Hepatocyte (in vitro differentiated cells): Measurements from ENCODE around the gene ANKRD33. TPM values are rescaled to one million over a fixed set of nuclear protein-coding genes. Genes with fewer than 3 reads are reported as not detected.
A peak's percentile ranks its signal among the peaks of the same experiment; 100 is the strongest.

ENCODE experiments used
- DNase-seq: peaks from one replicate; pipeline ENCODE4 v3.0.0-alpha.2; 2016; ENCODE audit warnings: low spot score
- H2AFZ ChIP-seq: fragments of 200-600 bp; sonication (generic); 2 replicates; pipeline ENCODE4 v1.6.0; 2016; ENCODE audit warnings: antibody characterized with exemption, mild to moderate bottlenecking
- H3K27ac ChIP-seq: fragments of 200-600 bp; sonication (generic); 2 replicates; pipeline ENCODE4 v1.5.1; 2016; ENCODE audit warnings: mild to moderate bottlenecking
- H3K27me3 ChIP-seq: fragments of 200-600 bp; sonication (generic); 2 replicates; pipeline ENCODE4 v1.6.1; 2016
- H3K36me3 ChIP-seq: fragments of 200-600 bp; sonication (generic); replicated peaks from 2 replicates; pipeline ENCODE4 v1.5.1; 2016; ENCODE audit warnings: low read depth; ENCODE audit not compliant: insufficient read depth
- H3K4me1 ChIP-seq: fragments of 200-600 bp; sonication (generic); 2 replicates; pipeline ENCODE4 v1.5.1; 2016; ENCODE audit warnings: mild to moderate bottlenecking, moderate library complexity; ENCODE audit not compliant: insufficient read depth
- H3K4me2 ChIP-seq: fragments of 200-600 bp; sonication (generic); 2 replicates; pipeline ENCODE4 v1.6.0; 2016
- H3K4me3 ChIP-seq: fragments of 200-600 bp; sonication (generic); 2 replicates; pipeline ENCODE4 v1.5.1; 2016; ENCODE audit warnings: mild to moderate bottlenecking
- H3K79me2 ChIP-seq: fragments of 200-600 bp; sonication (generic); 2 replicates; pipeline ENCODE4 v1.6.0; 2017; ENCODE audit warnings: mild to moderate bottlenecking
- H3K9me2 ChIP-seq: fragments of 200-600 bp; sonication (generic); replicated peaks from 2 replicates; pipeline ENCODE4 v1.6.0; 2017; ENCODE audit warnings: mild to moderate bottlenecking; ENCODE audit not compliant: insufficient read depth
- H3K9me3 ChIP-seq: fragments of 200-600 bp; sonication (generic); 2 replicates; pipeline ENCODE4 v1.5.1; 2016; ENCODE audit warnings: low read depth, mild to moderate bottlenecking
- H4K20me1 ChIP-seq: fragments of 200-600 bp; sonication (generic); 2 replicates; pipeline ENCODE4 v1.6.0; 2016; ENCODE audit warnings: mild to moderate bottlenecking; ENCODE audit not compliant: insufficient read depth, poor library complexity, severe bottlenecking
- CTCF ChIP-seq: fragments of 200-600 bp; sonication (generic); IDR thresholded peaks from 2 replicates; pipeline ENCODE4 v1.5.1; 2016; ENCODE audit warnings: antibody characterized with exemption, mild to moderate bottlenecking; ENCODE audit not compliant: poor library complexity
- EZH2 ChIP-seq: fragments of 200-600 bp; sonication (generic); IDR thresholded peaks from 2 replicates; pipeline ENCODE4 v1.6.1; 2016; ENCODE audit warnings: antibody characterized with exemption, mild to moderate bottlenecking, borderline replicate concordance
- EZH2phosphoT487 ChIP-seq: fragments of 200-600 bp; sonication (generic); IDR thresholded peaks from one replicate; pipeline ENCODE4 v1.6.1; 2018; ENCODE audit warnings: antibody characterized with exemption, mild to moderate bottlenecking, low read depth, moderate library complexity; ENCODE audit not compliant: unreplicated experiment, severe bottlenecking
- WGBS: methylation state at CpG from one replicate; pipeline ENCODE4 v1.1.6; 2016; ENCODE audit warnings: low lambda C conversion rate; ENCODE audit errors: missing lambda C conversion rate; 5-methylcytosine and 5-hydroxymethylcytosine counted together
- polyA plus RNA-seq: library from polyadenylated mRNA; unstranded; fragments of >200 nt; fragmentation: Nextera tagmentation; extraction: Ambion mirVana; gene quantifications from 2 replicates; pipeline ENCODE4 v1.2.1, GENCODE V29; 2016
- total RNA-seq: library from RNA; depleted of rRNA; stranded (reverse); fragments of >200 nt; gene quantifications from 2 replicates; pipeline ENCODE4 v1.2.3, GENCODE V29; 2014

The ANKRD33 gene
- total and polyA plus RNA-seq, 2 experiments from 2014 or later, result 0.12 TPM; not detected in 1

GRCh38 chr12:51941011-51941581 lies 53.2 kb downstream of the ANKRD33 start:
- TF ChIP-seq CTCF (no peak), EZH2 (no peak), EZH2phosphoT487 (no peak)
- Histone ChIP-seq H3K9me2 (no peaks in the 10 kb centered on the region), H3K4me1 (peaks cover 11% of the 10 kb centered on the region), H3K4me2 (peak overlapping the region; percentile 17), H3K27me3 (no peaks in the 10 kb centered on the region), H3K79me2 (no peaks in the 10 kb centered on the region), H3K36me3 (no peaks in the 10 kb centered on the region), H4K20me1 (no peaks in the 10 kb centered on the region), H3K4me3 (no peak overlapping the region), H2AFZ (no peak overlapping the region), H3K9me3 (no peaks in the 10 kb centered on the region), H3K27ac (peak overlapping the region; percentile 53)
- DNase-seq, result peak; percentile 51
- 58% methylated on average over 15 of the region's 15 CpGs for WGBS

Other genes with a start within 250 kb of the ANKRD33 start
- gene FIGNL2, start 39.4 kb upstream of the ANKRD33 start, total RNA-seq, result 2.1 and 3.2 TPM in 2 replicates
- 1.1 and 1.9 TPM in 2 replicates for gene FIGNL2, start 39.4 kb upstream of the ANKRD33 start, polyA plus RNA-seq
- gene ACVRL1, start 19.4 kb downstream of the ANKRD33 start, total RNA-seq, result 4.6 and 11.6 TPM in 2 replicates
- 1.4 and 2.4 TPM in 2 replicates for gene ACVRL1, start 19.4 kb downstream of the ANKRD33 start, polyA plus RNA-seq
- 16.3 and 22.4 TPM in 2 replicates for gene ACVR1B, start 63.6 kb downstream of the ANKRD33 start, total RNA-seq
- gene ACVR1B, start 63.6 kb downstream of the ANKRD33 start, polyA plus RNA-seq, result 4.8 and 5.7 TPM in 2 replicates
- 4.0 and 8.0 TPM in 2 replicates for gene TAMALIN, start 118.8 kb downstream of the ANKRD33 start, total RNA-seq
- 9.9 and 17.0 TPM in 2 replicates for gene TAMALIN, start 118.8 kb downstream of the ANKRD33 start, polyA plus RNA-seq
- gene NR4A1, start 163.3 kb downstream of the ANKRD33 start, total RNA-seq, result 39.2 and 59.2 TPM in 2 replicates
- gene NR4A1, start 163.3 kb downstream of the ANKRD33 start, polyA plus RNA-seq, result 131 and 165 TPM in 2 replicates
- 55.9 and 61.6 TPM in 2 replicates for gene ATG101, start 181.9 kb downstream of the ANKRD33 start, total RNA-seq
- gene ATG101, start 181.9 kb downstream of the ANKRD33 start, polyA plus RNA-seq, result 52.0 and 57.7 TPM in 2 replicates
- not detected in 2 replicates for gene SMIM41, start 191.6 kb downstream of the ANKRD33 start, total RNA-seq
- 0.15 TPM in 1 of 2 replicates, not detected in the other for gene SMIM41, start 191.6 kb downstream of the ANKRD33 start, polyA plus RNA-seq